ENCODE measurements around the gene TNFRSF4.

TNFRSF4 gene

DNA sequence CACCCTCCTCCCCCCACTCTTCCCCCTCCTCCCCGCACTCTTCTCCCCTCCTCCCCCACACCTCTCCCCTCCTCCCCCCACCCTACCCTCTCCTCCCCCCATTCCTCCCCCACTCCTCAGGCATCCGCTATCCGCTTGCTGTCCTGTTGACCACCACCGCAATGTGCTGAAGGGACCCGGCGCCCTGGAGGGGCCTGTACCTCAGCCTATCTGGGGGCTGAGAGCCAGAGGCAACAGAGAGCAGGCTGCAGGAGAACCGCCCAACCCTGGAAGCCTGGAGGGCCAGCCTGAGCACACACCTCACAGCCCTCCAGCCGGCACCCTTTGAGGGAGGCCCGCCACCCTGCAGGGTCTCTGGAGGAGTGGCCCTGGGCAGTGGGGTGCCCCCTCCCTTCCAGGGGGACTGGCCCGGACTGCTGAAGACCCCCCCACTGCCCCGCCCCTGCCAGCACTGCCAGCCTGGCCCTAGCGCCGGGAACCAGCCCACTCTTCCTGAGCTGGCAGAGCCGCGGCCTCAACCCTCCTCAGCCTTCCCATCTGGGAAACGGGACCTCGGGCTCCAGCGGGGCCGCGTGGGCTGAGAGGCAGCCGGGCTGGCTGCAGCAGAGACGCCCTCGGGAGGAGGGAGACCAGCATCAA is 31.3 kb upstream of the TNFRSF4 start:
- DNase-seq: no peak

DNA sequence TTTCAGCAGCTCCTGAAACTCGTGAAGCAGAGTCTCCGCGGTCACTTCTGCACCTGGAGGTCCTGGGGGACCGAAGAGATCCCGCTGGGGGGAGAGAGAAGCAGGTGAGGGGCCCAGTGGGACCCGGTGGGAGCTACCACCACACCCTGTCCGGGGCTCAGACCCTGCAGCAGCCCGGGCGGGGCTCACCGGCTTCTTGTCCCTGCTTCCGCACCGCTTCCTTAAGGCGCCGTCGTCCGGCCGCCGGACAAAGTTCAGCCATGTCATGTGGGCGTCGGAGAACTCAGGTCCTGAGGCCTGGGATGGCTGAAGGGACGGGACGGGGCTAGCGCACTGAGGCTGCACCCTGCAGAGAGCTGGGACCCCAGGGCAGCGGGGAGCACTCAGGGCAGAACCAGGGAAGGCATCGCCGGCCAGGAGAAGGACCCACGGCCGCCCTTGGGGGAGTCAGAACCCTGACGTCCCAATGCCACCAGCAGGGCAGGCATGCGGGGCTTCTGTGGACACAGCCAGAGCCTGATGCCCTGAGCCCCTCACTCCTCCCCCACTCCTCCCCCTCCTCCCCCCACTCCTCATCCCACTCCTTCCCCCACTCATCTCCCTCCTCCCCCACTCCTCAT is 30.3 kb upstream of the TNFRSF4 start:
- DNase-seq: no peak

- no peak for DNase-seq
Observed at GRCh38 chr1:1243807-1244191, 29.8 kb upstream of the TNFRSF4 start.

DNA sequence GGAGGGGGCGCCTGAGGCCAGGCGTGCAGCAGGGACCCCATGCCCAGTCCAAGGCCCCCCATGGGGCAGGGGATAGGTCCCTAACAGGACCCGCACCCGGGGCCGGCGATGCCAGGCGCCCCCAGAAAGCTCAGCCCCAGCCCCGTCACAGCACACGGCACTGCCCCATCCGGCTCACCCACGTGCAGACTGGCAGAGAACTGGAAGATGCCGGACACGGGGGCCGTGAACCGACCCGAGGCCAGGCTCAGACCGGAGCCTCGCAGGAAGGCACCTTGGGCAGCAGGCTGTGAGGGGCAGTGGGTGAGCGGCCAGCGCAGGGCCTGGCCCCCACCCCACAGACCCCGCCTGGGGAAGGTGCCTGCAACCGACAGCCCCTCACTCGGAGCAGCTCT is 29.3 kb upstream of the TNFRSF4 start:
- DNase-seq: no peak

GRCh38 chr1:1242461-1243265 is 28.7 kb upstream of the TNFRSF4 start:
- no peak for DNase-seq

DNA sequence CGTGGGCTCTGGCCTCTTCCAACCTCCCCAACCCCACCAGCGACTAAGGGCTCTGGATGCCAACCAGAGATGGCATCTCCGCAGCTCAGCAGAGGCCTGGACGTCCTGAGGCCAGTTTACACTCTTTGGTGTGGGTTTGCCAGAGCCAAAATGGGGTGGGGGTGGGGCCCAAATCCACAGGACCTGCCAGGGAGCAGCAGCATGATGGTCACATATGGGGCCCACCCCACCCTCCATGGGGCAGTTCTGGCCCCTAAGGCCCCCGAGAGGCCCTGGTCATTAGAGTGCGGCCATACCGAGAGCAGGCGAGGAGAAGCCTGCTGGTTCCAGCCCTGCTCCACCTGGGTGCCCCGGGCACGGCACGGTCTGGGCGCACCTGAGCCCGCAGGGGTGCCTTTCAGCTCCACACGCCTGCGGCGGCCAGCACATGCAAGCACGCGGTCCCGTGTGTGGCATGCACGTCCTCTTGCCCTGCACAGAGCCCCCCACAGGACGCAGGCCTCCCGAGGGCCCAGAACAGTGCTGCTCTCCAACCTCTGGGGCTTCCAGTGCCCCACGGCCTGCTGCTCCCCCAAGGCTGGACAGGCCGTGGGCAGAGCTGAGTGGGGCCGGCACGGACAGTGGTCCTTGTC is 27.8 kb upstream of the TNFRSF4 start:
- DNase-seq: no peak

DNA sequence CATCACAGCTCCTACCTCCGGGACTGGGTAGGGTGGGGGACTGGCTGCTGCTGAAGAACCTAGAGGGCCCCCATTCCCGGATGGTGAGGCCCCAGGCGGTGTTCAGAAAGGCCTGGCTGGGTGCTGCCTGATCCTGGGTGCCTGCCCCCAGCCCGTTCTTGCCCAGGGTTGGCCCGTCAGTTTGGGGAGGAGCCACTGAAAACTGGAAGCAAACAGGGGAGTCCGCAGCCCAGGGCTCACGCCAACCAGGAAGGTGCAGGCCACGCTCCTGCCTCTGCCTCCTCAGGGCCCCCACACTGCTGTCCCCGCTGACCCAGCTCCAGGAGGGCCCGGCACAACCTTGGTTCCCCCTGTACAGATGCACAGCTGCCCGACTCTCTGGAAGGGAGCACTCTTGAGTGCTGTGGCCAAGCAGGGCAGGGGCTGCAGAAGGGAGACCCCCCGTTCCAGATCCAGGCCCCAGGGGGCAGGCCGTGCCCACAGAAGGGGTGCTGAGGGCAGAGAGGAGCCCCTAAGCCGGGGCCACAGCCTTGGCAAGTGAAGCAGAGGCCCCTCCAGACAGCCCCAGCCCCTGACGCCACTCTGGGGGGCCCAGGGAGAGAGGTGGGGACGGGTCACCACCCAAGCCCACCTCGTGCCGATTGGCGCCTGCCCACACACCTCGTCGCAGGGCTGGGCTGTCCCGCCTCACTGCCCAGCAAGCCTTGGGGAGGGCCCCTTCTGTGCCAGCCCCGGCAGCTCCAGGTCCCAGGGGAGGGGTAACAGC is 27.1 kb upstream of the TNFRSF4 start:
- DNase-seq: no peak

GRCh38 chr1:1240348-1240732 is 26.4 kb upstream of the TNFRSF4 start:
- DNase-seq: no peak

GRCh38 chr1:1239614-1240347 is 25.8 kb upstream of the TNFRSF4 start:
- DNase-seq: no peak

DNA sequence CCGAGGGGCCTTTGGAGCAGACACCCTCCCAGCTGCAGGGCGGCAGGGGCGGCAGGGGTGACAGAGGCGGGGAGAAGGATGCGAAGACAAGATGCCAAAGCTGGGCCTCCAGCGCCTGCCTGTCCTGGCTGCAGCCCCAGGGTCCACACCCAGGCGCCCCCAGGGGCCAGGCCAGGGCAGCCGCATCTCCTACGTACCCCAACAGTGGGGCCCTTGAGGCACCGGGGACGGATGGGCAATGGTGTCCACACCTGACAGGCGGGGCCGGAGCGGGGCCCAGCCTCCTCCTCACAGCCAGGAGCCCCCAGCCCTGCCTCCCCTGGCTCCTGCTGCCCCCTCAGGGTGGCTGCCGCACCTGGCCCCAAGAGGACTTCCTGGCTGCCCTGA is 25.3 kb upstream of the TNFRSF4 start:
- no peak for DNase-seq

- no peak for DNase-seq
Observed at GRCh38 chr1:1238702-1239178, 24.8 kb upstream of the TNFRSF4 start.

- DNase-seq: no peak
Observed at GRCh38 chr1:1237874-1238701, 24.1 kb upstream of the TNFRSF4 start.

- DNase-seq: no peak
Observed at GRCh38 chr1:1236945-1237873, 23.3 kb upstream of the TNFRSF4 start.

DNA sequence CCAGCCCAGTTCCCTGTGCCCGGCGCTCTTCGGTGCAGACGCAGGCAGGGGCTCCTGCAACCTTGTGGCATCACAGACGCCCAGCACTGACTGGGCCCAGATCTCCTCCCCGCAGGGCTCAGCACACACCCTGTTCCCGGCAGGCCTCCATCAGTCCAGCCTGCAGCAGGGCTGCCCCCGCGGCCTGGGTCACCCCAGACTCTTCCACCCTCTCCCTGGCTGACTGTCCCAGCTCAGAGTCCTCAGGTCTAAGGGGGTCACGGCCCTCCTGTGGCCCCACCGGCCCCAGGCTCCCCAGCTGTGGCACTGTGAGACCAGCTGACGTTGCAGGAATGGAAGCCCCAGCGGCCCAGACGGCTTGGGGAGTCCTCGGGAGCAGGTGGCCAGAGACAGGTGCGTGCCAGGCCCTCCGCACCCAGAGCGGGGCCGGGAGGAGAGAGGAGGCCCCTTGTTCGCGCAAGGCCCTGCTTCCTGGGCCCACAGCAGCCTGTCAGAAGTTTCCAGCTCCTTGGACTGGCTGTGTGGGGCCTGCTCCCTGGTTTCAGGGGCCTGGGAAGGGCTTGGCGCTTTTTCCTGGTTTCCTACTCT is 22.3 kb upstream of the TNFRSF4 start:
- DNase-seq: no peak

GRCh38 chr1:1235016-1235744 is 21.2 kb upstream of the TNFRSF4 start:
- DNase-seq: no peak

- no peak for DNase-seq
Observed at GRCh38 chr1:1234180-1234808, 20.3 kb upstream of the TNFRSF4 start.

GRCh38 chr1:1233567-1233892 is 19.6 kb upstream of the TNFRSF4 start:
- DNase-seq: no peak

DNA sequence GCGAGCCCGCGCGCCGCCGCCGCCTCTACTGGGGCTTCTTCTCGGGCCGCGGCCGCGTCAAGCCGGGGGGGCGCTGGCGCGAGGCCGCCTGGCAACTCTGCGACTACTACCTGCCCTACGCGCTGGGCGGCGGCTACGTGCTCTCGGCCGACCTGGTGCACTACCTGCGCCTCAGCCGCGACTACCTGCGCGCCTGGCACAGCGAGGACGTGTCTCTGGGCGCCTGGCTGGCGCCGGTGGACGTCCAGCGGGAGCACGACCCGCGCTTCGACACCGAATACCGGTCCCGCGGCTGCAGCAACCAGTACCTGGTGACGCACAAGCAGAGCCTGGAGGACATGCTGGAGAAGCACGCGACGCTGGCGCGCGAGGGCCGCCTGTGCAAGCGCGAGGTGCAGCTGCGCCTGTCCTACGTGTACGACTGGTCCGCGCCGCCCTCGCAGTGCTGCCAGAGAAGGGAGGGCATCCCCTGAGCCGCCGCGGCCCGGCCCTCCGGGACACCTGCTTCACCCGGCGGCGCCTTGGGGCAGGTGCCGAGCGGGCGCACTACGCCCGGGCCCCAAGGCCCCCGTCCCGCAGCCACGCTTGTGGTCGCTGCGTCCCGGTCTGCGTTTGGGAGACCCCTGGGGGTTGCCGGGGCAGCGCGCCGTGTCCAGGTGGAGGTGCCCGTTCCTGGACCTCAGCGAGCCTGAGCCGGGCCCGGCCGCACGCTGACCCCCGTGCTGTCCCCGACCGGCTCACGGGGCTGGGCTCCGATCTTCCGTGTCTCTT is 19.0 kb upstream of the TNFRSF4 start:
- no peak for DNase-seq

Measured in SW 1271 (cell line).